PC-3 (cell line): ENCODE data around the gene KDELR3. TPM values are rescaled to one million over a fixed set of nuclear protein-coding genes. Genes with fewer than 3 reads are reported as not detected.

Experiments used
- ATAC-seq: fragments of 200-7000 bp; cut with Tn5 transposase; 2 replicates; pipeline ENCODE4 v1.9.1; 2020; ENCODE audit warnings: mild to moderate bottlenecking, moderate library complexity
- BruUV-seq: library from RNA; stranded (reverse); fragments of 400-500 nt; replicated peaks from 2 replicates; lab custom pipeline; 2021; lab: Mats Ljungman, UMichigan
- CTCF ChIA-PET: fragments of 300-600 bp; sonication (Branson Sonifier 250); formaldehyde crosslinking; loops from one replicate; lab custom pipeline; 2022; ENCODE audit warnings: antibody characterized with exemption; lab: Charles Lee
- POLR2A ChIA-PET: fragments of 300-600 bp; sonication (Branson Sonifier 250); formaldehyde crosslinking; loops from one replicate; lab custom pipeline; 2022; ENCODE audit warnings: antibody characterized with exemption; ENCODE audit not compliant: unreplicated experiment; lab: Charles Lee
- DNase-seq: peaks from one replicate; pipeline ENCODE4 v3.0.0-alpha.2; 2015
- H2AFZ ChIP-seq: fragments of 300-600 bp; sonication (generic); 2 replicates; pipeline ENCODE4 v1.6.0; 2016; ENCODE audit warnings: antibody characterized with exemption, low read length
- H3F3A ChIP-seq: fragments of 300-600 bp; sonication (generic); one replicate; pipeline ENCODE4 v1.6.0; 2017; ENCODE audit warnings: antibody characterized with exemption, low read length, control low read depth, mild to moderate bottlenecking; ENCODE audit not compliant: unreplicated experiment
- H3K27ac ChIP-seq: fragments of 300-600 bp; sonication (generic); 2 replicates; pipeline ENCODE4 v1.5.1; 2016; ENCODE audit warnings: mild to moderate bottlenecking, low read length
- H3K27me3 ChIP-seq: fragments of 300-600 bp; sonication (generic); 2 replicates; pipeline ENCODE4 v1.6.1; 2016; ENCODE audit warnings: low read length, mixed read lengths
- H3K36me3 ChIP-seq: fragments of 300-600 bp; sonication (generic); 2 replicates; pipeline ENCODE4 v1.6.1; 2016; ENCODE audit warnings: low read depth, mixed run types, low read length, mixed read lengths
- H3K4me1 ChIP-seq: fragments of 300-600 bp; sonication (generic); 2 replicates; pipeline ENCODE4 v1.5.1; 2016; ENCODE audit warnings: low read length; ENCODE audit not compliant: insufficient read depth
- H3K4me2 ChIP-seq: fragments of 300-600 bp; sonication (generic); 2 replicates; pipeline ENCODE4 v1.6.0; 2016; ENCODE audit warnings: low read length
- H3K4me3 ChIP-seq: fragments of 300-600 bp; sonication (generic); 2 replicates; pipeline ENCODE4 v1.5.1; 2016; ENCODE audit warnings: mild to moderate bottlenecking, low read length, mixed read lengths
- H3K79me2 ChIP-seq: fragments of 300-600 bp; sonication (generic); 2 replicates; pipeline ENCODE4 v1.6.1; 2017; ENCODE audit warnings: low read length, mixed read lengths
- H3K9ac ChIP-seq: fragments of 300-600 bp; sonication (generic); 2 replicates; pipeline ENCODE4 v1.6.0; 2016; ENCODE audit warnings: mild to moderate bottlenecking, low read length
- H3K9me2 ChIP-seq: fragments of 300-600 bp; sonication (generic); replicated peaks from 2 replicates; pipeline ENCODE4 v1.6.1; 2016; ENCODE audit warnings: mixed run types, low read length, mixed read lengths
- H3K9me3 ChIP-seq: fragments of 300-600 bp; sonication (generic); 2 replicates; pipeline ENCODE4 v1.6.1; 2016; ENCODE audit warnings: low read length, mixed read lengths
- H4K20me1 ChIP-seq: fragments of 300-600 bp; sonication (generic); 2 replicates; pipeline ENCODE4 v1.6.1; 2016; ENCODE audit warnings: low read length, mixed read lengths
- CTCF ChIP-seq: fragments of 300-600 bp; sonication (generic); conservative IDR thresholded peaks from 2 replicates; pipeline ENCODE4 v1.5.1; 2017; ENCODE audit warnings: antibody characterized with exemption, low read depth, mild to moderate bottlenecking, low read length
- EZH2 ChIP-seq: fragments of 300-600 bp; sonication (generic); IDR thresholded peaks from one replicate; pipeline ENCODE4 v1.6.1; 2017; ENCODE audit warnings: antibody characterized with exemption, mild to moderate bottlenecking, low read length; ENCODE audit not compliant: unreplicated experiment
- EZH2phosphoT487 ChIP-seq: fragments of 300-600 bp; sonication (generic); IDR thresholded peaks from 2 replicates; pipeline ENCODE4 v1.6.1; 2018; ENCODE audit warnings: mild to moderate bottlenecking, antibody characterized with exemption, low read length, borderline replicate concordance
- intact Hi-C: fragments of 100-400 bp; cut with micrococcal nuclease; formaldehyde crosslinking; loops from 2 replicates; pipeline ENCODE4 v1.9.0; 2023
- total RNA-seq: library from RNA; depleted of rRNA; stranded (reverse); fragments of >200 nt; gene quantifications from 2 replicates; pipeline ENCODE4 v1.2.3, GENCODE V29; 2014

Gene KDELR3
- total RNA-seq, 1 experiment from 2014 or later: 17.7 TPM

DNA sequence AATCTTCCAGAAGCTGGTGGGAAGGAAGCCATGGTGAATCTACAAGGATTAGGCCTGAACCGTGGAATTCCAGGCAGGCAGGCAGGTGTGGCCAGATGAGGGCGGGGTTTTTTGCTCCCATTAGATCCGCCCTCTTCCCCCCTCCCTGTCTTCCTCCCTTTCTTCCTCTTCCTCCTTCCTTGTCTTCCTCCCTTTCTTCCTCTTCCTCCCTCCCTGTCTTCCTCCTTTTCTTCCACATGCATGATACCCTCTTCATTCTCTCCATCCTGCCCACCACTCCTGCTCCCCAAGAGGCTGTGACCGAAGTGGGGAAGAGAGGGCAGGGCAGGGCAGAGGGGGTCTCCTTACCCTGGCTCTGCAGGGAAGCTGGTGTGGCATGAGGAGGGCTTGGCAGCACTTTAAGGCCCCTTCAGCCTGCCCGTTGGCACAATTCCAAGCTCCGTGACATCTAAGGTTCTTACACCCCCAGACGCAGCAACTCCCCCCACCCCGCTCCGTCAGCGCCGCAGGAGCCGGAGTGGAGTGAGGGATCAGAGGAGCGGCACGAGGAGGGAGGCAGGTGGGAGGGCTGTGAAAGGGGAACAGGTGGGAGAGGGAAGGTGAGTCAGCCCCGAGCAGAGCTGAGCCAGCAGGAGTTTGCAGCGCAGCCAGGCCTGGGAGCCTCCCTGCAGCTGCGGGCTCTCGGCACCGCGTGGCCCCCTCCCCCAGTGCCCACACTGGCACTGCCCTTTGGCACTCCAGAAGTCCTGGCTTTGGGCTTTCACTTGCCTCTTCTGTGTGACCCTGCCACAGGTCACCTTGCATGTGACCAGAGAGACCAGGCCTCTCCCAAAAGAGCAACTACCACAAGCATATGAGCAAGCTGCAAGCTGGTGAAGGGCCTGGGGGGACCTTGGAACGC, 45.0 kb upstream of the KDELR3 start:
- Histone ChIP-seq H2AFZ (no peak overlapping the region), H3K4me1 (no peaks in the 10 kb centered on the region), H4K20me1 (no peaks in the 10 kb centered on the region), H3K4me3 (no peak overlapping the region), H3K36me3 (no peaks in the 10 kb centered on the region), H3K9me3 (no peaks in the 10 kb centered on the region), H3K79me2 (no peaks in the 10 kb centered on the region), H3K27ac (no peak overlapping the region), H3F3A (no peaks in the 10 kb centered on the region), H3K27me3 (no peaks in the 10 kb centered on the region), H3K4me2 (no peak overlapping the region), H3K9ac (no peak overlapping the region), H3K9me2 (no peaks in the 10 kb centered on the region)
- intact Hi-C loops: no loop called here
- ChIA-PET POLR2A (no interaction called here), CTCF (no interaction called here)
- no TSS peak for BruUV-seq
- ATAC-seq (no peak), DNase-seq (no peak)
- TF ChIP-seq EZH2phosphoT487: no peak
- no peak for TF ChIP-seq CTCF
- no peak for TF ChIP-seq EZH2

DNA sequence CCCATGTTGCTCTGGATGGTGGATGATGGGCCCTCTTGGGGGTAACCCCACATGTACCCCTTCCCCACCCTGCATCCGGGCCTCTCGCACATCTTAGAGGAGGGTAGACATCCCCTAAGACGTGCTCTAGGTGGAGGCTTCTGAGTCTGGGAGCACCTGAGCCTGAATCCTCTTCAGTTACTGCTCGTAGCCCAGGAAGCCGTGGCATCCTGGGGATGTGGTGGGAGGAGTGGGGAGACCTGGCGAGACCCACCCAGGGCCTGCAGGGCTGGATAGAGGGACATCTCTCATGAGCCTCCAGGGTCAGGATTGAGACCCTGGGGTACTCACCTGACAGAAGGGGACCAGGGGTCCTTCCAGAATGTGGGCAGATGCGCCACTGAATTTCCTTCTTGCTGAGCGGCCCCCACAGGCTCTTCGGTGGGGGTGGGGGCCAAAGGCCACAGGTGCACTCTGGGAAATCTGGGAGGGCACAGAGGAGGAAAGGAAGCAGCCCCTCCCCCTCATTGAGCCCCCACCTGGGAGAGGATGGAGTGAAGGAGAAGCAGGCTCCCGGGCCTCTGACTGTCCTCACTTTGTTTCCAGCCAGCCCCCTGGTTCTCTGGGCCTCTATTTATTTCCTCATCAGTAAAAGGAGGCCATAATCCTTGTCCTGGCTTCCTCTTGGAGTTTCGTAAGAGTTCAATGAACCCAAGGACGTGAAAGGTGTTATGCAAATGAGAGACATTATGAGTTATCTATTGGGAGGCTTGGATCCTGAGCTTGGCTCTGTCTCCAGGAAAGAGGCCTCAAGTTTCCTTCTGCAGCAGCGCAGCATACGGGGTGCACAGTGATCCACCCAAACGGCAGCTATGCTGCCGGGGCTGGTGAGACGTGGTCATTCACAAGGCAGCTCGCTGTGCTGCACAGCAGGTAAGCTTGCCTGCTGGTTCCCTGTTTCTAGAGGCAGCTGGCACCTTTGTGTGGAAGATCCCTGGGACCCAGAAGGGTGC, 44.1 kb upstream of the KDELR3 start:
- intact Hi-C loops: no loop called here
- H3K4me3 ChIP-seq: no peak overlapping the region
- no peak for DNase-seq
- no peaks in the 10 kb centered on the region for H3K4me1 ChIP-seq
- CTCF ChIA-PET: no interaction called here
- BruUV-seq: no TSS peak
- no peak overlapping the region for H3K9ac ChIP-seq
- no peaks in the 10 kb centered on the region for H3K27me3 ChIP-seq
- H3K36me3 ChIP-seq: no peaks in the 10 kb centered on the region
- POLR2A ChIA-PET: no interaction called here
- H3K4me2 ChIP-seq: no peak overlapping the region
- no peak overlapping the region for H3K27ac ChIP-seq
- no peaks in the 10 kb centered on the region for H3K9me2 ChIP-seq
- no peaks in the 10 kb centered on the region for H3K79me2 ChIP-seq
- no peaks in the 10 kb centered on the region for H4K20me1 ChIP-seq
- no peak for ATAC-seq
- TF ChIP-seq CTCF: no peak
- TF ChIP-seq EZH2phosphoT487: no peak
- TF ChIP-seq EZH2: no peak
- H2AFZ ChIP-seq: no peak overlapping the region
- no peaks in the 10 kb centered on the region for H3K9me3 ChIP-seq
- H3F3A ChIP-seq: no peaks in the 10 kb centered on the region
